HG03457 (cell line): ENCODE results near the gene OR6F1.
"Not testable (repeated sequence)": the region's sequence is repeated elsewhere in the genome, so short reads cannot be mapped to it uniquely, and the experiment has no call there.

Experiments
- ATAC-seq: cut with Tn5 transposase; IDR thresholded peaks from one replicate; pipeline ENCODE4 v1.9.1; 2021; ENCODE audit warnings: moderate number of reproducible peaks; ENCODE audit not compliant: unreplicated experiment

OR6F1 gene

GRCh38 chr1:247716546-247716945 lies at the start of gene OR6F1:
OR6F1 (minus strand) TSS chr1:247716646; CDS start chr1:247712755, 3,891 bp downstream.
- no peak for ATAC-seq

- ATAC-seq = no peak
Measured at GRCh38 chr1:247760456-247760855, 44.0 kb upstream of the OR6F1 start, which contains the start of gene OR1C1. OR1C1 (minus strand) TSS chr1:247760556; CDS start chr1:247758406, 2,150 bp downstream.

- not testable (repeated sequence) for ATAC-seq
Measured at GRCh38 chr1:247754311-247754710, 37.9 kb upstream of the OR6F1 start.

GRCh38 chr1:247749870-247750269 lies 33.4 kb upstream of the OR6F1 start:
- no peak for ATAC-seq

- no peak for ATAC-seq
Measured at GRCh38 chr1:247748041-247748440, 31.6 kb upstream of the OR6F1 start, which contains the start of gene OR14A2. OR14A2 (minus strand) TSS chr1:247748141.

GRCh38 chr1:247747616-247748015 lies 31.2 kb upstream of the OR6F1 start:
- no peak for ATAC-seq

GRCh38 chr1:247746391-247746935 lies 30.0 kb upstream of the OR6F1 start:
- no peak for ATAC-seq

- ATAC-seq = not testable (repeated sequence)
Measured at GRCh38 chr1:247742215-247742760, 25.8 kb upstream of the OR6F1 start.

GRCh38 chr1:247741756-247742155 lies 25.3 kb upstream of the OR6F1 start:
- ATAC-seq = no peak

- ATAC-seq = no peak
Measured at GRCh38 chr1:247740721-247741120, 24.3 kb upstream of the OR6F1 start.

- ATAC-seq = no peak
Measured at GRCh38 chr1:247738315-247738714, 21.9 kb upstream of the OR6F1 start, which contains the start of gene OR14K1. OR14K1 (plus strand) TSS chr1:247738615; CDS start chr1:247738615, 0 bp downstream.

GRCh38 chr1:247721222-247721621 lies 4.8 kb upstream of the OR6F1 start:
- no peak for ATAC-seq

GRCh38 chr1:247713753-247714152 lies 2.7 kb downstream of the OR6F1 start:
- ATAC-seq = no peak

- not testable (repeated sequence) for ATAC-seq
Measured at GRCh38 chr1:247710681-247711080, 5.8 kb downstream of the OR6F1 start.

GRCh38 chr1:247701338-247701737 lies 15.1 kb downstream of the OR6F1 start:
- no peak for ATAC-seq

- ATAC-seq = peak; percentile 65
Measured at GRCh38 chr1:247681288-247681897, 35.1 kb downstream of the OR6F1 start.

- no peak for ATAC-seq
Measured at GRCh38 chr1:247680171-247680570, 36.3 kb downstream of the OR6F1 start.

GRCh38 chr1:247679639-247680038 lies 36.8 kb downstream of the OR6F1 start, which contains the start of gene OR13G1:
OR13G1 (minus strand) TSS chr1:247679739; CDS start chr1:247673041, 6,698 bp downstream.
- no peak for ATAC-seq

GRCh38 chr1:247669225-247669624 lies 47.2 kb downstream of the OR6F1 start:
- no peak for ATAC-seq
